ENCODE measurements around the gene FAF1. TPM values are rescaled to one million over a fixed set of nuclear protein-coding genes. Genes with fewer than 3 reads are reported as not detected.

FAF1 gene
- total RNA-seq, 1 donor from 2014 or later, result 54.3 TPM

DNA sequence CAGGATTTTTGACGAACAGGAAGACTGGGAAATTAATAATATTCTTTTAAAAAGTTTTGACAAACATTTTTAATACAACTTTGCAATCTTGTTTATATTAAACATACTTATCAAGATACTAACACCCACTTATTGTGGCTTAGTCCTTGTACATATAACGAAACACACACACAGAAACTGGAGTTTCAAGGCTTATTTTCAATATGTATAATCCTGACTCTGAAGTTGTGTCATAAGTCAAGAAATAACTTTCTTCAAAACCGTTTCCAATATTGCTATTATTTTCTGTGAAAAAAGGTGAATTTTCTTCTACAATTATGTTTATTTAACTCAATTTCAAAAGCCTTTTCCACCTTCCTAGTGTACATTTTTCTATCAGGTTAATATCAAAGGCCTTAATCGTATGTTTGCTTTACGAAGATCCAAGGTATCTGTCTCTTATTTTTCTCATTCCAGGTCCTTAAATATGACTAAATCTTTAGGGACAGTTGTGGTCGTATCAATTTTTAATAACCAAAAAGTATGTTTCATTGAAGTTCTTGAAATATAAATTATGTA is 11.8 kb upstream of the FAF1 start:
- no peak for DNase-seq (ENCODE audit: low spot score)
- Mint-ChIP-seq H3K27me3 (ENCODE audit: unreplicated experiment) (peaks cover 24% of the 10 kb centered on the region), H3K4me1 (ENCODE audit: unreplicated experiment) (peaks cover 9% of the 10 kb centered on the region), H3K27ac (ENCODE audit: unreplicated experiment) (no peak overlapping the region), H3K9me3 (ENCODE audit: unreplicated experiment) (no peaks in the 10 kb centered on the region), H3K4me3 (ENCODE audit: unreplicated experiment) (no peak overlapping the region), H3K36me3 (ENCODE audit: low read depth, unreplicated experiment) (no peaks in the 10 kb centered on the region)
- TF ChIP-seq, protein P1, sequence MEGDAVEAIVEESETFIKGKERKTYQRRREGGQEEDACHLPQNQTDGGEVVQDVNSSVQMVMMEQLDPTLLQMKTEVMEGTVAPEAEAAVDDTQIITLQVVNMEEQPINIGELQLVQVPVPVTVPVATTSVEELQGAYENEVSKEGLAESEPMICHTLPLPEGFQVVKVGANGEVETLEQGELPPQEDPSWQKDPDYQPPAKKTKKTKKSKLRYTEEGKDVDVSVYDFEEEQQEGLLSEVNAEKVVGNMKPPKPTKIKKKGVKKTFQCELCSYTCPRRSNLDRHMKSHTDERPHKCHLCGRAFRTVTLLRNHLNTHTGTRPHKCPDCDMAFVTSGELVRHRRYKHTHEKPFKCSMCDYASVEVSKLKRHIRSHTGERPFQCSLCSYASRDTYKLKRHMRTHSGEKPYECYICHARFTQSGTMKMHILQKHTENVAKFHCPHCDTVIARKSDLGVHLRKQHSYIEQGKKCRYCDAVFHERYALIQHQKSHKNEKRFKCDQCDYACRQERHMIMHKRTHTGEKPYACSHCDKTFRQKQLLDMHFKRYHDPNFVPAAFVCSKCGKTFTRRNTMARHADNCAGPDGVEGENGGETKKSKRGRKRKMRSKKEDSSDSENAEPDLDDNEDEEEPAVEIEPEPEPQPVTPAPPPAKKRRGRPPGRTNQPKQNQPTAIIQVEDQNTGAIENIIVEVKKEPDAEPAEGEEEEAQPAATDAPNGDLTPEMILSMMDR (IDR thresholded peaks at IDR 0.05; ENCODE audit: unreplicated experiment), result no peak

DNA sequence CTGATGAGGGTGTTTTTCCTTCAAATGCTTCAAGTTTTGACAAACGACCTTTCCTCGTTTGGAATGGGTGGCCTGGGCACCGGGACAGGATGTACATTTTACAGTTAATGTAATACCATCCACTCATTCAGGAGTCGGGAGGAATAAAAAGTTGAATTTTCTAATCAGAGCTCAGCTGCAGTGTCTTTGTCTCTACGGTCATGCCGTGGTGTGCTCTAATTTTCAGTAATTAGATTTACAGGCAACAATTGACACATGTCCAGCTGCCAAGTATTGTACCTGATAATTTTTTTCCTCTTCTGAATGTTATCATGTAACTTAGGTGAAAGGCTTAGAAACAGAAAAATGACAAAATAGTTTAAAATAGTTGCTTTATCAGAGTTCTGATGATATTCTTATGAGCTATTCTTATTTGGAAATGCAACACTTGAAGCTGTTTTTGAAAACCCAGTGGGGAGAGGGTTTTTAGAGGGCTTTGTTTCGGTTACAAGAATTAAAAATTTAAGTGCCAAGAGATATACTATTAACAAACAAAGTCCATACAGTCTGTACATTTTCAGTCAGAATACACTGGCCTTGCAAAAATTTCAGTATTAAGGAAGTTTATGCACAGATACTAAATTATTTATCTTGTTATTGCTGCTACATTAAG is 11.0 kb upstream of the FAF1 start:
- Mint-ChIP-seq H3K4me1 (ENCODE audit: unreplicated experiment) (peaks cover 7% of the 10 kb centered on the region), H3K27me3 (ENCODE audit: unreplicated experiment) (peaks cover 16% of the 10 kb centered on the region), H3K27ac (ENCODE audit: unreplicated experiment) (no peak overlapping the region), H3K4me3 (ENCODE audit: unreplicated experiment) (no peak overlapping the region), H3K36me3 (ENCODE audit: low read depth, unreplicated experiment) (no peaks in the 10 kb centered on the region), H3K9me3 (ENCODE audit: unreplicated experiment) (no peaks in the 10 kb centered on the region)
- no peak for DNase-seq (ENCODE audit: low spot score)
- TF ChIP-seq, protein P1 (IDR thresholded peaks at IDR 0.05; ENCODE audit: unreplicated experiment), result no peak

DNA sequence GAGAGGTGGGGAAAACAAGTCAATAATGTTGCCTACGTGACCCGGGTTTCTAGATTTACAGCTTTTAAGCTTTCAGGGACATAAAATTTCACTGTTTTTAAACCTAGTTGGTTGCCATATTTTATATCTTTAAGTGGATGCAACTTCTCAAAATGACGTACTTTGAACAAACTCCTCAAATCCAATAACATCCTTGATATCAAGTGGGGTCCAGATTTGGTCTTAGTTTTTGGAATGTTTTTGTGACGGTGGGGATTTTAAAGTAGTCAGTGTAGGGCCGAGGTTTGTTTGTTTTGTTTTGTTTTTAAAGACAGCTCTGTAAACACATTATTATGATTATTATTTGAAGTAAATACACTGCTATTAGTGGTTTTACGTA is 10.4 kb upstream of the FAF1 start:
- Mint-ChIP-seq H3K4me1 (ENCODE audit: unreplicated experiment) (peaks cover 7% of the 10 kb centered on the region), H3K4me3 (ENCODE audit: unreplicated experiment) (peak overlapping the region; percentile 83), H3K36me3 (ENCODE audit: low read depth, unreplicated experiment) (no peaks in the 10 kb centered on the region), H3K27ac (ENCODE audit: unreplicated experiment) (no peak overlapping the region), H3K9me3 (ENCODE audit: unreplicated experiment) (no peaks in the 10 kb centered on the region), H3K27me3 (ENCODE audit: unreplicated experiment) (peaks cover 15% of the 10 kb centered on the region)
- no peak for DNase-seq (ENCODE audit: low spot score)
- TF ChIP-seq, protein P1 (IDR thresholded peaks at IDR 0.05; ENCODE audit: unreplicated experiment), result no peak

DNA sequence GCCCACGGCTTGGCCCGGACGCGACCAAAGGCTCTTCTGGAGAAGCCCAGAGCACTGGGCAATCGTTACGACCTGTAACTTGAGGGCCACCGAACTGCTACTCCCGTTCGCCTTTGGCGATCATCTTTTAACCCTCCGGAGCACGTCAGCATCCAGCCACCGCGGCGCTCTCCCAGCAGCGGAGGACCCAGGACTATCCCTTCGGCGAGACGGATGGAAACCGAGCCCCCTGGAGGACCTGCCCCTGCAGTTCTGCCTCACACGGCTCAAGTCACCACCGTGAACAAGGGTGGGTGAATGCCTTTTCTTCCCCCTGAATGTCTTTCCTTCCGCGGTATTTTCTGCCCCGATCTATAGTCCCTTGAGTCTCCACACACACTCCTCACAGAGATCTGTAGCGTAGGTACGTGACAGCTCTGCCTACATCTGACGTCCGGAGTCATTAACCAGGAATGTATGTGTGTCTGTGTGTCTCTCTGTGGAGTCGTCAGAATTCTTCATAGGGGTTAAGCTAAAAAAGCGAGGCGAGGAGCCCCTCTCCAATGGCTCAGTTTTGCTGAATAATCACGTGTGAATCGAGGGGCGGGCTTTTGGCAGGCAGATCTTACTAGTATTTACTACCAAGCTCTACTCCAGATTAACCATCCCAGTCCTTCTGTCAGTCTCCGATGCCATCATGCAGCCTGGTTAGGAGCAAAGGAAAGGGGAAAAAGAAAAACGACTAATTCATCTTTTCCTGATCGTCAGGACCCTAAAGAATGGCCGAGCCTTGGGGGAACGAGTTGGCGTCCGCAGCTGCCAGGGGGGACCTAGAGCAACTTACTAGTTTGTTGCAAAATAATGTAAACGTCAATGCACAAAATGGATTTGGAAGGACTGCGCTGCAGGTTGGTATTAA is 9.8 kb upstream of the FAF1 start, which contains the start of gene CDKN2C:
CDKN2C (plus strand) TSS at position 635 of the 898 bp plus-strand sequence; CDS start at position 759, 124 bp downstream.
- peak; percentile 43 for DNase-seq (ENCODE audit: low spot score)
- Mint-ChIP-seq H3K27ac (ENCODE audit: unreplicated experiment) (no peak within 1 kb of the TSS), H3K4me1 (ENCODE audit: unreplicated experiment) (peaks cover 7% of the 10 kb centered on the region)

More for the DNA sequence above, 9.8 kb upstream of the FAF1 start, which contains the start of gene CDKN2C:
- Mint-ChIP-seq H3K9me3 (ENCODE audit: unreplicated experiment) (no peaks in the 10 kb centered on the region), H3K4me3 (ENCODE audit: unreplicated experiment) (peak within 1 kb of the TSS; percentile 90), H3K27me3 (ENCODE audit: unreplicated experiment) (peaks cover 17% of the 10 kb centered on the region), H3K36me3 (ENCODE audit: low read depth, unreplicated experiment) (no peaks in the 10 kb centered on the region)
- TF ChIP-seq, protein P1 (IDR thresholded peaks at IDR 0.05; ENCODE audit: unreplicated experiment), result no peak

All from endothelial cell (in vitro differentiated cells).